Brain pericyte (primary cell): ENCODE data around the gene CTDNEP1.

Source experiments
- DNase-seq: peaks from one replicate; pipeline ENCODE4 v3.0.0-alpha.2; 2012; ENCODE audit warnings: low read depth, low spot score

CTDNEP1 gene

GRCh38 chr17:7229504-7229903, 22.0 kb downstream of the CTDNEP1 start:
- no peak for DNase-seq

- DNase-seq, result no peak
Measured at GRCh38 chr17:7228920-7229319, 22.6 kb downstream of the CTDNEP1 start.

GRCh38 chr17:7226721-7227710, 24.5 kb downstream of the CTDNEP1 start:
- DNase-seq, result no peak

- no peak for DNase-seq
Measured at GRCh38 chr17:7225711-7226331, 25.7 kb downstream of the CTDNEP1 start.

GRCh38 chr17:7224661-7225111, 26.8 kb downstream of the CTDNEP1 start:
- no peak for DNase-seq

GRCh38 chr17:7224110-7224509, 27.4 kb downstream of the CTDNEP1 start:
- no peak for DNase-seq

- no peak for DNase-seq
Measured at GRCh38 chr17:7223375-7223774, 28.2 kb downstream of the CTDNEP1 start.

GRCh38 chr17:7222972-7223292, 28.6 kb downstream of the CTDNEP1 start:
- DNase-seq, result no peak

- DNase-seq, result no peak
Measured at GRCh38 chr17:7222093-7222971, 29.2 kb downstream of the CTDNEP1 start.

- no peak for DNase-seq
Measured at GRCh38 chr17:7221278-7222092, 30.0 kb downstream of the CTDNEP1 start.

GRCh38 chr17:7220593-7221277, 30.8 kb downstream of the CTDNEP1 start:
- no peak for DNase-seq

- DNase-seq, result no peak
Measured at GRCh38 chr17:7219812-7220592, 31.5 kb downstream of the CTDNEP1 start, which contains the start of the genes ACADVL and DLG4. TSS of gene ACADVL (plus strand) at chr17:7219938. CDS start at chr17:7219985, 47 bp downstream. TSS of gene DLG4 (minus strand) at chr17:7219836.

- no peak for DNase-seq
Measured at GRCh38 chr17:7219229-7219811, 32.2 kb downstream of the CTDNEP1 start.

- DNase-seq, result no peak
Measured at GRCh38 chr17:7218758-7219157, 32.8 kb downstream of the CTDNEP1 start.

GRCh38 chr17:7218166-7218565, 33.4 kb downstream of the CTDNEP1 start:
- no peak for DNase-seq

GRCh38 chr17:7217113-7217987, 34.2 kb downstream of the CTDNEP1 start:
- no peak for DNase-seq

GRCh38 chr17:7216242-7217112, 35.1 kb downstream of the CTDNEP1 start:
- no peak for DNase-seq
